DLD1 (cell line): ENCODE results near the gene KRTAP10-9.
"Not testable (repeated sequence)": the region's sequence is repeated elsewhere in the genome, so short reads cannot be mapped to it uniquely, and the experiment has no call there.

Experiments used
- in situ Hi-C: cut with HindIII; loops from 2 replicates; pipeline ENCODE4 v1.10.0; 2017; ENCODE audit warnings: low sequenced_read_pairs

Gene KRTAP10-9

GRCh38 chr21:44658913-44659595, 32.2 kb downstream of the KRTAP10-9 start:
- in situ Hi-C loops: no loop called here

GRCh38 chr21:44661567-44661966, 34.7 kb downstream of the KRTAP10-9 start:
- in situ Hi-C loops: not testable (repeated sequence)

GRCh38 chr21:44664691-44665090, 37.8 kb downstream of the KRTAP10-9 start:
- in situ Hi-C loops: no loop called here

- in situ Hi-C loops: no loop called here
These were observed 39.8 kb downstream of the KRTAP10-9 start, which contains the start of gene KRTAP12-2 for GRCh38 chr21:44666401-44667320. KRTAP12-2 (minus strand) TSS chr21:44666927; CDS start chr21:44666886, 41 bp downstream.

GRCh38 chr21:44667612-44668011, 40.7 kb downstream of the KRTAP10-9 start:
- in situ Hi-C loops: no loop called here

GRCh38 chr21:44670642-44671432, 43.9 kb downstream of the KRTAP10-9 start:
- in situ Hi-C loops: no loop called here

- in situ Hi-C loops: no loop called here
These were observed 45.0 kb downstream of the KRTAP10-9 start for GRCh38 chr21:44671911-44672310.

- in situ Hi-C loops: no loop called here
These were observed 51.0 kb downstream of the KRTAP10-9 start for GRCh38 chr21:44677881-44678280.
